ENCODE results near the gene EGLN3.

EGLN3 gene

DNA sequence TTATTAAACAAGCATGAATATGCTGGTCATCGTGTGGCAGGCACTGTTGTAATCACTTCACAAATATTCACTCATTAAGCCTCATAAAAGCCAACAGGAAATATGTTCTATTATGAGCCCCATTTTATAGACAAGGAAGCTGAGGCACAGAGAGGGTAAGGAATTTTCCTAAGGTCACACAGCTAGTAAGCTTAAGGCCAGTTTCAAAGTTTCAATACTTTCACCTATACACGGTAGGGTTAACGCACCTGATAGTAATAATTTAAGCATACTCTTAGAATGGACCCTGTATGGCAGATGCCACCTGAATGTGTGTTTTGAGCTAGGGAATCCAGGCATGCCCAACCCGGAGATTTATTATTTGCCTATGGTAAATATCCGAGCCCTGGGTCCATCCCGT lies 39.8 kb downstream of the EGLN3 start:
- H3F3A ChIP-seq (ENCODE audit: low read depth): no peaks in the 10 kb centered on the region
- H3K9me3 ChIP-seq (ENCODE audit: insufficient read depth, low read depth, low read length): 0 out of 2 replicates have a peak, but pooled peaks cover 3% of the 10 kb centered on the region
- H3K4me1 ChIP-seq (ENCODE audit: insufficient read depth, low read length, poor library complexity, severe bottlenecking): no peaks in the 10 kb centered on the region
- no peaks in the 10 kb centered on the region for H3K9me2 ChIP-seq (replicated peaks; ENCODE audit: low read depth, low read length)
- H2AFZ ChIP-seq (ENCODE audit: low read length): no peak overlapping the region
- no peak overlapping the region for H3K4me2 ChIP-seq (ENCODE audit: low read depth, low read length, poor library complexity, severe bottlenecking)
- TF ChIP-seq, protein P1, sequence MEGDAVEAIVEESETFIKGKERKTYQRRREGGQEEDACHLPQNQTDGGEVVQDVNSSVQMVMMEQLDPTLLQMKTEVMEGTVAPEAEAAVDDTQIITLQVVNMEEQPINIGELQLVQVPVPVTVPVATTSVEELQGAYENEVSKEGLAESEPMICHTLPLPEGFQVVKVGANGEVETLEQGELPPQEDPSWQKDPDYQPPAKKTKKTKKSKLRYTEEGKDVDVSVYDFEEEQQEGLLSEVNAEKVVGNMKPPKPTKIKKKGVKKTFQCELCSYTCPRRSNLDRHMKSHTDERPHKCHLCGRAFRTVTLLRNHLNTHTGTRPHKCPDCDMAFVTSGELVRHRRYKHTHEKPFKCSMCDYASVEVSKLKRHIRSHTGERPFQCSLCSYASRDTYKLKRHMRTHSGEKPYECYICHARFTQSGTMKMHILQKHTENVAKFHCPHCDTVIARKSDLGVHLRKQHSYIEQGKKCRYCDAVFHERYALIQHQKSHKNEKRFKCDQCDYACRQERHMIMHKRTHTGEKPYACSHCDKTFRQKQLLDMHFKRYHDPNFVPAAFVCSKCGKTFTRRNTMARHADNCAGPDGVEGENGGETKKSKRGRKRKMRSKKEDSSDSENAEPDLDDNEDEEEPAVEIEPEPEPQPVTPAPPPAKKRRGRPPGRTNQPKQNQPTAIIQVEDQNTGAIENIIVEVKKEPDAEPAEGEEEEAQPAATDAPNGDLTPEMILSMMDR (conservative IDR thresholded peaks at IDR 0.05; ENCODE audit: low read length): no peak
- H3K36me3 ChIP-seq (ENCODE audit: insufficient read depth, low read length): no peaks in the 10 kb centered on the region
- H3K27me3 ChIP-seq (ENCODE audit: insufficient read depth, low read length, poor library complexity, severe bottlenecking): no peaks in the 10 kb centered on the region
- H3K79me2 ChIP-seq (ENCODE audit: insufficient read depth, low read length): no peaks in the 10 kb centered on the region
- H3K4me3 ChIP-seq (ENCODE audit: low read length, poor library complexity, severe bottlenecking): no peak overlapping the region
- no peaks in the 10 kb centered on the region for H4K20me1 ChIP-seq (ENCODE audit: insufficient read depth, low read length, poor library complexity, severe bottlenecking)
- H3K9ac ChIP-seq (ENCODE audit: low read depth, low read length, poor library complexity, severe bottlenecking): no peak overlapping the region

DNA sequence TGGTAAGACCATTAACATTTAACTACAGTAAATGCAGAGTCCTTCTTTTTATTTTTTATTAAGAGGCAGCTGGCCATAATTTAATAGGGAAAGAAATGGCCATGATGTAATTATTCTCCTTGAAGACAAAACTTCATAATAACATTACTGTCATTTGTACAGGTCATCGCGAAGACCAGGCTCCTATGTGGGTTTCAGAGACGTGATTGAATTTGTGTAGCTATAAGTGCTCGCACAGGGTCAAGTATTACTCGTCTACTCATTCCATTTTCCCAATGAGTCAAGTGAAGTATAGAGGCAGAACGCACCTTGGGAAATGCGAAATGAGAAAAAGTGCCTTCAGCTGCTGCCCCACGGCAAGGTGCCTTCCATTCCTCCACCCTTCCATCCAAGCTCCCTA lies 40.4 kb downstream of the EGLN3 start:
- no peak overlapping the region for H3K4me3 ChIP-seq (ENCODE audit: low read length, poor library complexity, severe bottlenecking)
- no peaks in the 10 kb centered on the region for H3K27me3 ChIP-seq (ENCODE audit: insufficient read depth, low read length, poor library complexity, severe bottlenecking)
- H3K4me1 ChIP-seq (ENCODE audit: insufficient read depth, low read length, poor library complexity, severe bottlenecking): no peaks in the 10 kb centered on the region
- no peak overlapping the region for H3K9ac ChIP-seq (ENCODE audit: low read depth, low read length, poor library complexity, severe bottlenecking)
- H3K9me2 ChIP-seq (replicated peaks; ENCODE audit: low read depth, low read length): no peaks in the 10 kb centered on the region
- TF ChIP-seq EZH2phosphoT487 (IDR thresholded peaks at IDR 0.05; ENCODE audit: borderline replicate concordance): no peak
- TF ChIP-seq, protein P1 (conservative IDR thresholded peaks at IDR 0.05; ENCODE audit: low read length): no peak
- H3K36me3 ChIP-seq (ENCODE audit: insufficient read depth, low read length): no peaks in the 10 kb centered on the region
- H3K4me2 ChIP-seq (ENCODE audit: low read depth, low read length, poor library complexity, severe bottlenecking): no peak overlapping the region
- H3K9me3 ChIP-seq (ENCODE audit: insufficient read depth, low read depth, low read length): 0 out of 2 replicates have a peak, but pooled peaks cover 3% of the 10 kb centered on the region
- H3F3A ChIP-seq (ENCODE audit: low read depth): no peaks in the 10 kb centered on the region
- H2AFZ ChIP-seq (ENCODE audit: low read length): no peak overlapping the region
- H4K20me1 ChIP-seq (ENCODE audit: insufficient read depth, low read length, poor library complexity, severe bottlenecking): no peaks in the 10 kb centered on the region
- H3K79me2 ChIP-seq (ENCODE audit: insufficient read depth, low read length): no peaks in the 10 kb centered on the region

DNA sequence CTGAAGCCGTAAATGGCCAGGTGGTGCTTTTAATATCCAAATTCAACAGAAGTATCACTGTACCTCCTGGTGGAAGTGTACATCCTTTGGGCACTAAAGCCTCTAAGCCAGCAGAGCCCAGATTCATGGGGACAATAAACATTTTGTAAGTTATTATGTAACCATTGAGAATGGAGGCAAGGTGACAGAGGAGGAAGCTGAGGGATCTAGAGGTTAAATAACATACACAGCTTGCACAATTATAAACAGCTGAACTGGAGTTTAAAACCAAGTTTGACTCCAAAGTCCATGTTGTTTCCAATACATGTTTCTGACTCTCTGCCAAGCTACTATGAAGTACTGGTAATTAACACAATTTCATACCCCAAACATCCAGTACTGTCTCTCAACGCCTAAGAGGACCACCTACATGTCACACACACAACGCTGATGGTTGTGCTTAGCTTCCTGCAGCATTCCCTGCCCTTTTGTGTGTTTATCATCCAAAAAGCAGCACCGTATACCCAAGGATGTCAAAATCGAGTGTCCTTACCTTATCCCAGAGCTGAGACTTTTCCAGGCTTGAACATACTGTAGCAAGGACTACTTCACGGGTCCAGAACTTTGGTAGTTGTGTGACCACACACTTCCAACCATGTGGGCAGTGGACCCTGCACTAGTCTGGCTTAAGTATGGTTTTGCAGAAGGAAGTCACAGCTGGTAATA lies 41.3 kb downstream of the EGLN3 start:
- no peak overlapping the region for H3K4me2 ChIP-seq (ENCODE audit: low read depth, low read length, poor library complexity, severe bottlenecking)
- H3K4me1 ChIP-seq (ENCODE audit: insufficient read depth, low read length, poor library complexity, severe bottlenecking): no peaks in the 10 kb centered on the region
- TF ChIP-seq, protein P1 (conservative IDR thresholded peaks at IDR 0.05; ENCODE audit: low read length): no peak
- no peak for TF ChIP-seq EZH2phosphoT487 (IDR thresholded peaks at IDR 0.05; ENCODE audit: borderline replicate concordance)
- no peak overlapping the region for H2AFZ ChIP-seq (ENCODE audit: low read length)
- no peaks in the 10 kb centered on the region for H4K20me1 ChIP-seq (ENCODE audit: insufficient read depth, low read length, poor library complexity, severe bottlenecking)
- no peak overlapping the region for H3K4me3 ChIP-seq (ENCODE audit: low read length, poor library complexity, severe bottlenecking)
- 0 out of 2 replicates have a peak, but pooled peaks cover 3% of the 10 kb centered on the region for H3K9me3 ChIP-seq (ENCODE audit: insufficient read depth, low read depth, low read length)
- no peak overlapping the region for H3K9ac ChIP-seq (ENCODE audit: low read depth, low read length, poor library complexity, severe bottlenecking)
- H3K79me2 ChIP-seq (ENCODE audit: insufficient read depth, low read length): no peaks in the 10 kb centered on the region
- H3K9me2 ChIP-seq (replicated peaks; ENCODE audit: low read depth, low read length): no peaks in the 10 kb centered on the region
- no peaks in the 10 kb centered on the region for H3K36me3 ChIP-seq (ENCODE audit: insufficient read depth, low read length)
- no peaks in the 10 kb centered on the region for H3F3A ChIP-seq (ENCODE audit: low read depth)
- no peaks in the 10 kb centered on the region for H3K27me3 ChIP-seq (ENCODE audit: insufficient read depth, low read length, poor library complexity, severe bottlenecking)
